Measurements from ENCODE around the gene KCTD4.

DNA sequence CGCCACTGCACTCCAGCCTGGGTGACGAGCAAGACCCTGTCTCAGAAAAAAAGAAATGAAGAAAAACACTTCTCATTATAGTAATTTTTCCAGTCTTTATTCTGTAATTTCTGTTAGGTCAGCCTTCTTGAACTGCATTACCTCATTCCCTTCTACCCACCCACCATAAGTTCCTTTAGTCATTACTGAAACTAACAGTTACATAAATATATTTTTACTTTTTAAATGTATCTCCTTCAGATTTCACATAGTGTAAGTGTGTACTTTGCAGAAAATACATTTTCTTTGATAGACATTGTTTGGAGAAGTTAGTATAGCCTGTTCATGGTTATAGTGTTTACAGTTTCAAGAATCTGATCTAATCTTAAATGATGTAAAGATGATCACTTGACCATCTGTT is 31.7 kb upstream of the KCTD4 start:
- TF ChIP-seq, protein P1, sequence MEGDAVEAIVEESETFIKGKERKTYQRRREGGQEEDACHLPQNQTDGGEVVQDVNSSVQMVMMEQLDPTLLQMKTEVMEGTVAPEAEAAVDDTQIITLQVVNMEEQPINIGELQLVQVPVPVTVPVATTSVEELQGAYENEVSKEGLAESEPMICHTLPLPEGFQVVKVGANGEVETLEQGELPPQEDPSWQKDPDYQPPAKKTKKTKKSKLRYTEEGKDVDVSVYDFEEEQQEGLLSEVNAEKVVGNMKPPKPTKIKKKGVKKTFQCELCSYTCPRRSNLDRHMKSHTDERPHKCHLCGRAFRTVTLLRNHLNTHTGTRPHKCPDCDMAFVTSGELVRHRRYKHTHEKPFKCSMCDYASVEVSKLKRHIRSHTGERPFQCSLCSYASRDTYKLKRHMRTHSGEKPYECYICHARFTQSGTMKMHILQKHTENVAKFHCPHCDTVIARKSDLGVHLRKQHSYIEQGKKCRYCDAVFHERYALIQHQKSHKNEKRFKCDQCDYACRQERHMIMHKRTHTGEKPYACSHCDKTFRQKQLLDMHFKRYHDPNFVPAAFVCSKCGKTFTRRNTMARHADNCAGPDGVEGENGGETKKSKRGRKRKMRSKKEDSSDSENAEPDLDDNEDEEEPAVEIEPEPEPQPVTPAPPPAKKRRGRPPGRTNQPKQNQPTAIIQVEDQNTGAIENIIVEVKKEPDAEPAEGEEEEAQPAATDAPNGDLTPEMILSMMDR (IDR thresholded peaks at IDR 0.05), result no peak
- TF ChIP-seq POLR2AphosphoS5 (IDR thresholded peaks at IDR 0.05), result no peak
